ENCODE measurements around the gene COL4A1.

The COL4A1 gene

GRCh38 chr13:110251193-110251819 is 55.7 kb downstream of the COL4A1 start:
- no peak for DNase-seq

- DNase-seq: no peak
Measured at GRCh38 chr13:110250258-110250891, 56.6 kb downstream of the COL4A1 start.

GRCh38 chr13:110249326-110249725 is 57.6 kb downstream of the COL4A1 start:
- DNase-seq: no peak

- DNase-seq: no peak
Measured at GRCh38 chr13:110248449-110249143, 58.4 kb downstream of the COL4A1 start.

- DNase-seq: no peak
Measured at GRCh38 chr13:110246530-110246929, 60.4 kb downstream of the COL4A1 start.

- DNase-seq: no peak
Measured at GRCh38 chr13:110245416-110245899, 61.5 kb downstream of the COL4A1 start.

- no peak for DNase-seq
Measured at GRCh38 chr13:110244976-110245375, 62.0 kb downstream of the COL4A1 start.

GRCh38 chr13:110244071-110244830 is 62.7 kb downstream of the COL4A1 start:
- DNase-seq: no peak

GRCh38 chr13:110242615-110243014 is 64.3 kb downstream of the COL4A1 start:
- DNase-seq: no peak

GRCh38 chr13:110240943-110241342 is 66.0 kb downstream of the COL4A1 start:
- no peak for DNase-seq

- no peak for DNase-seq
Measured at GRCh38 chr13:110240352-110240751, 66.6 kb downstream of the COL4A1 start.

- DNase-seq: no peak
Measured at GRCh38 chr13:110239280-110240125, 67.5 kb downstream of the COL4A1 start.

- DNase-seq: no peak
Measured at GRCh38 chr13:110238818-110239195, 68.2 kb downstream of the COL4A1 start.

GRCh38 chr13:110237875-110238817 is 68.8 kb downstream of the COL4A1 start:
- no peak for DNase-seq

- no peak for DNase-seq
Measured at GRCh38 chr13:110236831-110237261, 70.1 kb downstream of the COL4A1 start.

- no peak for DNase-seq
Measured at GRCh38 chr13:110236431-110236830, 70.5 kb downstream of the COL4A1 start.

GRCh38 chr13:110234532-110234931 is 72.4 kb downstream of the COL4A1 start:
- no peak for DNase-seq

GRCh38 chr13:110233951-110234280 is 73.0 kb downstream of the COL4A1 start:
- no peak for DNase-seq

- DNase-seq: no peak
Measured at GRCh38 chr13:110233181-110233950, 73.6 kb downstream of the COL4A1 start.

GRCh38 chr13:110232756-110233155 is 74.2 kb downstream of the COL4A1 start:
- DNase-seq: no peak
